Mononuclear cell (primary cell): ENCODE measurements around the gene KCNJ3. TPM values are rescaled to one million over a fixed set of nuclear protein-coding genes. Genes with fewer than 3 reads are reported as not detected.

Experiments used
- H3K27me3 ChIP-seq: 2 replicates; pipeline ENCODE4 v1.6.0; 2011; ENCODE audit warnings: low read length, control low read depth; ENCODE audit not compliant: insufficient read depth
- H3K4me1 ChIP-seq: 2 replicates; pipeline ENCODE4 v1.5.1; 2011; ENCODE audit warnings: mild to moderate bottlenecking, low read length, control low read depth; ENCODE audit not compliant: insufficient read depth
- H3K4me3 ChIP-seq: 2 replicates; pipeline ENCODE4 v1.5.1; 2011; ENCODE audit warnings: mild to moderate bottlenecking, low read length, moderate library complexity
- H3K9me3 ChIP-seq: 2 replicates; pipeline ENCODE4 v1.5.1; 2011; ENCODE audit warnings: low read depth, mild to moderate bottlenecking, control low read depth, low read length
- total RNA-seq: library from RNA; depleted of rRNA; stranded (reverse); fragments of >200 nt; gene quantifications from one replicate; pipeline ENCODE4 v1.2.3, GENCODE V29; 2012

Gene KCNJ3, protein sequence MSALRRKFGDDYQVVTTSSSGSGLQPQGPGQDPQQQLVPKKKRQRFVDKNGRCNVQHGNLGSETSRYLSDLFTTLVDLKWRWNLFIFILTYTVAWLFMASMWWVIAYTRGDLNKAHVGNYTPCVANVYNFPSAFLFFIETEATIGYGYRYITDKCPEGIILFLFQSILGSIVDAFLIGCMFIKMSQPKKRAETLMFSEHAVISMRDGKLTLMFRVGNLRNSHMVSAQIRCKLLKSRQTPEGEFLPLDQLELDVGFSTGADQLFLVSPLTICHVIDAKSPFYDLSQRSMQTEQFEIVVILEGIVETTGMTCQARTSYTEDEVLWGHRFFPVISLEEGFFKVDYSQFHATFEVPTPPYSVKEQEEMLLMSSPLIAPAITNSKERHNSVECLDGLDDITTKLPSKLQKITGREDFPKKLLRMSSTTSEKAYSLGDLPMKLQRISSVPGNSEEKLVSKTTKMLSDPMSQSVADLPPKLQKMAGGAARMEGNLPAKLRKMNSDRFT
- not detected for total RNA-seq

DNA sequence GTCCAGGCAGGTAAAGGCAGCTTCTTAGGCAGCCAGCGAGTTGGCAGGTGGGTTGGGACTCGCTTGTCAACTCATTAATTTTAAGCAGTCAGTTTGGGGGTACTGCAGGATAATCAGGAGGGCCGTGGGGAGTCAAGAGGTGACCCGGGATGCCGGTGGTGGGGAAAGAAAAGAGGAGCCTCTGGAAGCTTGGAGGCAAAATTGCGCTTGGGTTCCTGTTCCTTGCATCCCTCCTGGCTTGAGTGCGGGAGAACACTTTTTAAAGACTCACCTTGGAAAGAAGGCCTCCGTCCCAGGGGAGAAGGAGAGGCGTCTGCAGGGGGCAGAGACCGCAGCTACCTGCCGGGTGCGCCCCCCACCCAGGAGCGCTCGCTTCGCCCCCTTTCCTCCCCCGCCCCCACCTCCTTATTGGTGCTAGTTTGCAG lies at the start of gene KCNJ3:
TSS of gene KCNJ3 (plus strand) at position 400 of the 425 bp plus-strand sequence. CDS start 81 bp downstream, outside the sequence.
- H3K4me1 ChIP-seq: no peaks in the 10 kb centered on the region
- peaks cover 34% of the 10 kb centered on the region for H3K27me3 ChIP-seq
- H3K9me3 ChIP-seq: no peaks in the 10 kb centered on the region
- H3K4me3 ChIP-seq: no peak within 1 kb of the TSS

DNA sequence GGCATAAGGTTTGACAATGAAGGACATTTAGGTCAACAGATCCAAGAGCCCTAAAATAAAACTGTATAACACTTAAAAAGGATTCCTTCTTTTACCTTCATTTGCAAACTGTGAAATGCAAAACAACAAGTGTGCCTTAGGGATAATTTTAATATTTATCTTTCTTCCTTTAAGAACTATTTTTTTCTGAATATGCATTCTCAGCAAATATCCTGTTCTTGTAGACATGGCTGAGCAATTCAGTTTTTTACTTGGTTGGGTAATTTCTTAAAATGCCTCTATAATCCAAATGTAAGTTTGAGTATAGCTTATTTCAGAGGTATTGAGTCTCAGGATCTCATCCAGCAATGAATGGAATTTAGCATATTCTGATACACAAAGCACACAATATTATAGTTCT lies 43.0 kb upstream of the KCNJ3 start:
- no peak overlapping the region for H3K4me3 ChIP-seq
- H3K4me1 ChIP-seq: no peaks in the 10 kb centered on the region
- H3K27me3 ChIP-seq: no peaks in the 10 kb centered on the region
- no peaks in the 10 kb centered on the region for H3K9me3 ChIP-seq

DNA sequence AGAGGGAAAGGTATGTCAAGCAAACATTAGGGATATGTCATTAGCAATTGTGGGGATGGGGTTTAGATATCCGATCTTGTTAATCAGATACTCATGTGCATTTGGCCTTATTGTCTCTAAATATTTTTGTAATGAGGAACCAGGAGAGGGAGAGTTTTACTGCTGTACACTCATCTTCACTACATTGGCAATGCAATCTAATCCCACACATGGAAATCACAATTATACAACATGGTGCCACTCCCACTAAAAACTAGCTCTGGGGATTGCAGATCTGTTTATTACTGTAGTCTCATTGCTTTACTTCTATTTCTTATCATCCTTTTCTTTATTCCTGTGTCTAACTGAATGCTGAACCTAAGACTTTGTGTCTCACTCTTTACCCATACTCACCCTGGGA lies 39.6 kb upstream of the KCNJ3 start:
- Histone ChIP-seq H3K4me3 (no peak overlapping the region), H3K4me1 (no peaks in the 10 kb centered on the region), H3K9me3 (no peaks in the 10 kb centered on the region), H3K27me3 (no peaks in the 10 kb centered on the region)

DNA sequence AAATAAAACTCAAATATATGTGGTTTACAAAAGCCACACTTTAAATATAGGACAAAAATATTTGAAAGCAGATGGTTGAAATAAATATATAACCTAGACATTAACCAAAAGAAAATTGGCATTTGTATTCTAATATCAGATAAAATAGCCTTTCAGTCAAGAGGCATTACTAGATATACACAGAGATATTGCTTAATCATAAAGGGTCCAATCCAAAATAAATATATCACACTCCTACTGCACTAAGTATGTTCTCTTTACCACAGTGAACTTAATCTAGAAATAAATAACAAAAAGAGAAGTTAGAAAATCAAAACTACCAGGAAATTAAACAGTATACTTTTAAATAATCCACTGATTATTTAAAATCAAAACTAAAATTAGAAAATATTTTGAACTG lies 34.2 kb upstream of the KCNJ3 start:
- Histone ChIP-seq H3K27me3 (no peaks in the 10 kb centered on the region), H3K4me1 (no peaks in the 10 kb centered on the region)

DNA sequence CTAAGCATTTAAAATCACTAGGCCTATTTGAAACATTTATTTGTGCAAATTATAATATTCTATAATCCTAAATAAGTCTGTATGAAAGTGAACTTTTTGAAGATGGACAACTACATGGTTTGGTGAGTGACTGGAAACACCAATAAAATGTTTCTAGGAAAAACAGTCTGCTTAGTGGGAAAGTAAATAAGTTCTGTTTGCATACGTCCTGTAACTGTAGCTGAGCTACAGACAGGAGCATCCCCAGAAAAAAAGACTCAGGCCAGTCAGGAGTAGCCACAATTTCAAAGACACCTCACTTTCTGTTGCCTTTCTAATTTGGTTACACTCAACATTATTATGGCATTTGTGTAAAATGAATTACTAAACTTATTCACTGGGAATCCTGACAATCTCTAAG lies 28.4 kb upstream of the KCNJ3 start:
- Histone ChIP-seq H3K27me3 (no peaks in the 10 kb centered on the region), H3K4me1 (no peaks in the 10 kb centered on the region), H3K4me3 (no peak overlapping the region), H3K9me3 (no peaks in the 10 kb centered on the region)

More for the DNA sequence above, 34.2 kb upstream of the KCNJ3 start:
- H3K9me3 ChIP-seq: no peaks in the 10 kb centered on the region
- H3K4me3 ChIP-seq: no peak overlapping the region

DNA sequence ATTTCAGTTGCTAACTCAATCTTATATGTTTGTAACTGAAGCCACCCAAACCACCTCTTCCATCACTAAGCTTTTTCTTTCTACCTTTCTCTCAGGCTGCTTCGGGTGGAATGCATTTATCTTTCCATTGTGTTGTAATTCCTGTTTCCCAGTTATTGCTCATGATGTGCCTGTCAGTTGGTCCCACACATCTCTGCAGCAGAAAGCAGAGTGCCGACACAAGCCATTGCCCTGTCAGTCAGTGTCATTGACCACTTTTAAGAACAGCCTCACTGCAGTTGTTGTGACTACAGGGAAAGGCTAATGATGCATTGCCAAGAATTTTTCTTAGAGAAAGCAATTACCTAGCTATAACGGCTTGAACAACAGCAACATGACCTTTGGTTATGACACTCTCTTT lies 24.8 kb upstream of the KCNJ3 start:
- Histone ChIP-seq H3K27me3 (no peaks in the 10 kb centered on the region), H3K9me3 (no peaks in the 10 kb centered on the region), H3K4me3 (no peak overlapping the region), H3K4me1 (no peaks in the 10 kb centered on the region)

DNA sequence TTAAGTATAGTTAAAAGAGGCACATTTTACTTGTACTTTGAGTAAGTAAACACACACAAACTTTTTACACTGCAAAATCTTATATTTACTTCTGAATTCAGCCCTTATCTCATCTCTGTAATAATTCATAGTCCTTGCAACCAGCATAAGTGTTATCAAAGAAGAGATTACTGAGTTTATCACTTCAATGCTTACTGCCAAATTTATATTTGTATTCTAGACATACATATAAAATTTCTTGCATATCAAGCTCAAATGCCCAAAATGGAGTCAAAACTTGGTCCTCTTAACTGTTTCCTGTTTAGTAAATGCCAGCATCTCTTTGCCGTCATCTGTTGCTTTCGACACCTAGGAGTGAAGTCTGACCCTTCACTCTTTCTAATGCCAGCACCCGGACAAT lies 21.1 kb upstream of the KCNJ3 start:
- Histone ChIP-seq H3K4me1 (no peaks in the 10 kb centered on the region), H3K4me3 (no peak overlapping the region), H3K27me3 (no peaks in the 10 kb centered on the region), H3K9me3 (no peaks in the 10 kb centered on the region)

DNA sequence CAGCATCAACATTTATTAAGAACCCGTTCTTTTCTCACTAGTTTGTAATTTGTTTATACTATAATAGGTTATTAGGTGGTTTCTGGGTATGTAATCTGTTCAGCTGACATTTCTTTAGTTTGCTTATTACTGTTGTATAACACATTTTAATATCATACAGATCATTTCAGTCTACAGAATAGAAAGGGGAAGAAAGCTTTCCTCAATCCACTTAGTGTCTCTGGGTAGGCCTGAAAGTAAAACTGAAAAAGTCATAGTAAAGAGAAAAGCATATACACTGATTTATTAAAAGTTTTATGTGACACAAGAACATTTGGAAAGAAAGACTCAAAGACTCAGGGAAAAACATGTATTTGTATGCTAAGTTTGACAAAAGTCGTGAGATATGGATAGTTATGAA lies 16.8 kb upstream of the KCNJ3 start:
- Histone ChIP-seq H3K27me3 (no peaks in the 10 kb centered on the region), H3K9me3 (no peaks in the 10 kb centered on the region), H3K4me3 (no peak overlapping the region), H3K4me1 (no peaks in the 10 kb centered on the region)

DNA sequence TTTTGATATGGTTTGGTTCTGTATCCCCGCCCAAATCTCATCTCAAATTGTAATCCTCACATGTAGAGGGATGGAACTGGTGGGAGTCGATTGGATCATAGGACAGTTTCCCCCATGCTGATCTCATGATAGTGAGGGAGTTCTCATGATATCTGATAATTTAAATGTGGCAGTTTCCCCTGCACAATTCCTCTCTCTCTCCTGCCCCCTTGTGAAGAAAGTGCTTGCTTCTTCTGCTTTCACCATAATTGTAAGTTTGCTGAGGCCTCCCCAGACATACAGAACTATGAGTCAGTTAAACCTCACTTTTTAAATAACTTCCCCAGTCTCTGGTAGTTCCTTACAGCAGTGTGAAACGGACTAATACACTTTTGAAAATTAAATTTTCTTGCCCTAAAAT lies 12.3 kb upstream of the KCNJ3 start:
- Histone ChIP-seq H3K9me3 (no peaks in the 10 kb centered on the region), H3K4me1 (no peaks in the 10 kb centered on the region), H3K4me3 (no peak overlapping the region), H3K27me3 (no peaks in the 10 kb centered on the region)

DNA sequence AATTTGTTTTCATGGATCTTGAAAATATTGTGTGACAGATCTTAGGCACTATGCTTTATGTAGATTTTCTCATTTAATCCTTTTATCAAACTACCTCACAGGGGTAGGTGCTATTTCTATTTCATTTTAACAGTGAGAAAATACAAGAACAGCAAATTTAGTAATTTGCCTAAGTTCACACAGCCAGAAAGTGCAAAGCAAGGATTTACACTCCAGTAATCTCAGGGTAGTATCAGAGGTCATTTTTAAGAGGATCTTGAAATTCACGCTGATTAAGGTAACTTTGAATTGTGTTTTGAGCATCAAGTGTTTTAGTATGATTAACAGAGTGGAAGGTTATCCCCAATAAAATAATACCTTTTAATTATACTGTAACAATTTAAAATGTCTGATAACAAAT lies 10.1 kb upstream of the KCNJ3 start:
- H3K27me3 ChIP-seq: no peaks in the 10 kb centered on the region
- no peaks in the 10 kb centered on the region for H3K9me3 ChIP-seq
- H3K4me1 ChIP-seq: no peaks in the 10 kb centered on the region
- H3K4me3 ChIP-seq: no peak overlapping the region

DNA sequence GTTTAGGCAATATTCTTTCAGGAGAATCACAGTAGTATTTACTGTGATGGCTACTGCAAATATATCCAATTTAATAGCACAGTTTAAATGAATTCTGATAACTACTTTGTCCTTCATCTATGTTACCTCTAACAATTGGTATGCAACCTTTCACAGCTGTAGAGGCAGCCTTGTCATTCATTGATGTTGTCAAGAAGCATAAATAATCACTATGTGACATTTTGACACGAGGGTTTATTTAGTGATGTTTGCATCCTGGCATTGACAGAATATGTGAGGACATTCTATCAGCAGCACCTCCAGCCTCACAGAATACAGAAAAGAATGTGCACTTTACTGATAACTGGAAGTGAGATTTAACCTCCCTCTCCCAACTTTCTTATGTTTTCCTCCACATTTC lies 9.3 kb upstream of the KCNJ3 start:
- Histone ChIP-seq H3K4me3 (no peak overlapping the region), H3K9me3 (no peaks in the 10 kb centered on the region), H3K27me3 (no peaks in the 10 kb centered on the region), H3K4me1 (no peaks in the 10 kb centered on the region)

DNA sequence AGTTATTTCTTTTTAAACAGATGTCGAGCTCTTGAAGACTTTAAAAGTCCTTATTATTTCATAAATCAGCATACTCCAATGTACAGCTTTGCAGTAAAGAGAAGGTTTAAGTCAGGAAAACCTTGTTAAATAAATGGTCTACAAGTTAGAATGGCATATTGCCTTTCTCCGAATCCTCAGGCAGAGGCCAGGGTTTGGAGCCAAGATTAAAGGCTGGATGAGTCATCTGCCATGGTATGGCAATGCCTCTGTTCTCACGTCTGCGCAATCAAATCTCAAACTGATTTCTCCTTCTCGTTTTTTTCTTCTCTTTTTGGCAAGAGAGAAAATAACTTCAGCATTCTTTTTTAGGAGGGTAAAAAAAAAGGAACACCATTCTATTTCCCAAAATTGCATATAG lies 5.6 kb upstream of the KCNJ3 start:
- H3K27me3 ChIP-seq: peaks cover 17% of the 10 kb centered on the region

DNA sequence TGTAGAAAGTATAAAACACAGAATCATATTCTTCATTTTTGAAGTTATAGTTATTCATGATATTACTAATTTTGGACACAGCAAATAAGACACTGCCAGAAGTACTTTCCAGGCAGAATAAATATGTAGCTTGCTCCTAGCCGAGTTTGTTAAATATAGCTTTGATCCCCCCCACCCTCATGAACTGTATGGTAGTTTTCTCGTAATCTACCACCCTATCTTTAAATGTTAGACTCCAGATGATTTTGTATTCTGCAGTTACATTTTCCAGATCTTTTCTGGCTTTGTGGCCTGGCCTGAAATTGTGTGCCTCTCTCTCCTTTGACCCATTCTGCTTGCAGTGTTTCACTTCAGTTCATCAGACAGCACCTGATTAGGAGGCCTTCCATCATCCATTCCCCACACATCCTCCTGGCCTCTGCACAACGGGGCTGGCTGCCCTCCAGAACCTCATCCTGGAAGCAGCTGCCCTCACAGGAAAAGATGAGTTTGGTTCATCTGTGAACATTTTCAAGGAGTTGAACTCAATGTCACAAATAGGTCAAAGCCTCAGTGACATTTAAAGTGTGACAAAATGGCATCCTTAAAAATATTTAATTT lies 4.7 kb upstream of the KCNJ3 start:
- Histone ChIP-seq H3K9me3 (no peaks in the 10 kb centered on the region), H3K27me3 (peaks cover 19% of the 10 kb centered on the region), H3K4me3 (no peak overlapping the region), H3K4me1 (no peaks in the 10 kb centered on the region)

More for the DNA sequence above, 5.6 kb upstream of the KCNJ3 start:
- Histone ChIP-seq H3K4me1 (no peaks in the 10 kb centered on the region), H3K9me3 (no peaks in the 10 kb centered on the region), H3K4me3 (no peak overlapping the region)

DNA sequence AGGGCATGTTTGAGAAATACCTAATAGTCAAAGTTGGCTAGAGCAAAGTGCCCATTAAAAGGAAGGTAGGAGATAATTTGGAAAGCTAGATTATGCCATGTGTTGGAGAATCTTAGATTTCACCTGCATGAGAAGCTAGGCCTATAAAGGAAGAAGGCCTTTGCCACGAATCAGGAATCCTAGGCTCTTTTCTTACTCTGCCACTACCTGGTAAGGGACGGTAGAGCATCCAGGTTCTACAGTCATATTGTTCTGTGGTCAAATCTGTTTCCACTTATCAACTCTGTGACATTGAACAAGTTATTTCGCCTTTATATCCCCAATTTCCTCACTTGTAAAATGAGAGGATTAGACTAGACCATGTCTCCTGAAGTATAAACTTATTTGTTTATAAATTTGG lies 3.6 kb upstream of the KCNJ3 start:
- Histone ChIP-seq H3K9me3 (no peaks in the 10 kb centered on the region), H3K4me3 (no peak overlapping the region), H3K4me1 (no peaks in the 10 kb centered on the region), H3K27me3 (peaks cover 30% of the 10 kb centered on the region)

DNA sequence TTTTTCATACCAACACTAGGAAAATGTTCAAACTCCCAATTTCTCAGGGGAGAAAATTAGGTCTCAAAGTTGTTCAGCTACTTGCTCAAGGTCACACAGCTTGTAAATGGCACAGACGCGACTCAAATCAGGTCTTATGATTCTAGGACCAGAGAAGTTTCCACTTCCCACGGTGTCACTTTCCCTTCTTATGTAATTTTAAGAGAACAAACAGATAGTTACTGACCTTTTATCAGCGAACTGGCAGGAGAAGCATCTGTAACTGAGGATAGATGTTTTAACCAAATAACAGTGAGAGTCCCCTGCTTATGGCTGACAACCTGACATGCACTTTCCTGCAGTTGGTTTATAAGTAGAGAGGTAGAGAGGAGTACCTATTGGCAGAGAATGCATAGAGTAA lies 2.1 kb upstream of the KCNJ3 start:
- H3K9me3 ChIP-seq: no peaks in the 10 kb centered on the region
- peaks cover 34% of the 10 kb centered on the region for H3K27me3 ChIP-seq
- no peak overlapping the region for H3K4me3 ChIP-seq
- no peaks in the 10 kb centered on the region for H3K4me1 ChIP-seq
